Gastroesophageal sphincter (tissue), 3 donors: ENCODE measurements around the gene LRRC25.

Experiments used
- EP300 ChIP-seq: sonication (generic); formaldehyde crosslinking; IDR thresholded peaks from one replicate; pipeline ENCODE4 v1.6.1; 2017; ENCODE audit warnings: antibody characterized with exemption, mild to moderate bottlenecking
- POLR2A ChIP-seq, 2 donors: fragments of 450-650 bp; IDR thresholded peaks; one replicate each; pipeline ENCODE4 v1.6.1; 2017; ENCODE audit warnings: antibody characterized with exemption in 2 of 2, mild to moderate bottlenecking in 2 of 2, moderate library complexity in 1 of 2
- POLR2AphosphoS5 ChIP-seq: sonication (generic); formaldehyde crosslinking; IDR thresholded peaks from one replicate; pipeline ENCODE4 v1.6.1; 2017; ENCODE audit warnings: antibody characterized with exemption
- TF ChIP-seq, protein P1 (sequence below), 4 experiments: fragments of 200-600 bp in 2 of 4; fragments of 450-650 bp in 2 of 4; sonication (generic) in 1 of 4; IDR thresholded peaks; one replicate each; pipeline ENCODE4 v1.5.1; 2017 to 2019; ENCODE audit warnings: antibody characterized with exemption in 4 of 4, mild to moderate bottlenecking in 2 of 4, moderate library complexity in 2 of 4

DNA sequence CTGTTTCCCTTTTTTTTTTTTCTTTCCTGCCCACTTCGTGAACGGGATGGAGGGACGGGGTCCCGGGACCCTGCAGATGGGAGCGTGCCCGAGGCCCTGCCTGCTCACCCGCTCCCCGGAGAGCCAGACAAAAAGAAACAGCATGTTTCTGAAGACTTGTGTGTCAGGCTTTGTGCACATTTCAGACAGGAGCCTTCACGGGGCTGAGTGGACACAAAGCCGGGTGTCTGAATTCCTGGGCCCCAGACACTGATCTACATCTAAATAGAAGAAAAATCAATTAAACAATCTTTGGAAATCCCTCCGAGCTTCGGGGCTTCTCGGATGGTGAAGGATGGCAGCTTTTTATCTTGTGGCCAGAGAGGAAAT is 52.9 kb downstream of the LRRC25 start:
- TF ChIP-seq, protein P1, sequence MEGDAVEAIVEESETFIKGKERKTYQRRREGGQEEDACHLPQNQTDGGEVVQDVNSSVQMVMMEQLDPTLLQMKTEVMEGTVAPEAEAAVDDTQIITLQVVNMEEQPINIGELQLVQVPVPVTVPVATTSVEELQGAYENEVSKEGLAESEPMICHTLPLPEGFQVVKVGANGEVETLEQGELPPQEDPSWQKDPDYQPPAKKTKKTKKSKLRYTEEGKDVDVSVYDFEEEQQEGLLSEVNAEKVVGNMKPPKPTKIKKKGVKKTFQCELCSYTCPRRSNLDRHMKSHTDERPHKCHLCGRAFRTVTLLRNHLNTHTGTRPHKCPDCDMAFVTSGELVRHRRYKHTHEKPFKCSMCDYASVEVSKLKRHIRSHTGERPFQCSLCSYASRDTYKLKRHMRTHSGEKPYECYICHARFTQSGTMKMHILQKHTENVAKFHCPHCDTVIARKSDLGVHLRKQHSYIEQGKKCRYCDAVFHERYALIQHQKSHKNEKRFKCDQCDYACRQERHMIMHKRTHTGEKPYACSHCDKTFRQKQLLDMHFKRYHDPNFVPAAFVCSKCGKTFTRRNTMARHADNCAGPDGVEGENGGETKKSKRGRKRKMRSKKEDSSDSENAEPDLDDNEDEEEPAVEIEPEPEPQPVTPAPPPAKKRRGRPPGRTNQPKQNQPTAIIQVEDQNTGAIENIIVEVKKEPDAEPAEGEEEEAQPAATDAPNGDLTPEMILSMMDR (IDR thresholded peaks at IDR 0.05): no peak
- TF ChIP-seq POLR2A (IDR thresholded peaks at IDR 0.05) (no peak), POLR2AphosphoS5 (no peak), EP300 (no peak)
